HL-60 (cell line): ENCODE data around the gene LOC128125822.

ENCODE experiments used
- POLR2AphosphoS5 ChIP-seq: IDR thresholded peaks from 2 replicates; pipeline ENCODE4 v1.6.1; 2012; ENCODE audit warnings: low read depth
- TF ChIP-seq, protein P1 (sequence below): IDR thresholded peaks from one replicate; pipeline ENCODE4 v1.5.1; 2011; ENCODE audit warnings: low read length, control low read depth, inconsistent platforms; ENCODE audit not compliant: insufficient read depth
- TF ChIP-seq, protein P2 (sequence below): IDR thresholded peaks from 2 replicates; pipeline ENCODE4 v1.6.1; 2012; ENCODE audit warnings: low read depth; ENCODE audit not compliant: insufficient replicate concordance

DNA sequence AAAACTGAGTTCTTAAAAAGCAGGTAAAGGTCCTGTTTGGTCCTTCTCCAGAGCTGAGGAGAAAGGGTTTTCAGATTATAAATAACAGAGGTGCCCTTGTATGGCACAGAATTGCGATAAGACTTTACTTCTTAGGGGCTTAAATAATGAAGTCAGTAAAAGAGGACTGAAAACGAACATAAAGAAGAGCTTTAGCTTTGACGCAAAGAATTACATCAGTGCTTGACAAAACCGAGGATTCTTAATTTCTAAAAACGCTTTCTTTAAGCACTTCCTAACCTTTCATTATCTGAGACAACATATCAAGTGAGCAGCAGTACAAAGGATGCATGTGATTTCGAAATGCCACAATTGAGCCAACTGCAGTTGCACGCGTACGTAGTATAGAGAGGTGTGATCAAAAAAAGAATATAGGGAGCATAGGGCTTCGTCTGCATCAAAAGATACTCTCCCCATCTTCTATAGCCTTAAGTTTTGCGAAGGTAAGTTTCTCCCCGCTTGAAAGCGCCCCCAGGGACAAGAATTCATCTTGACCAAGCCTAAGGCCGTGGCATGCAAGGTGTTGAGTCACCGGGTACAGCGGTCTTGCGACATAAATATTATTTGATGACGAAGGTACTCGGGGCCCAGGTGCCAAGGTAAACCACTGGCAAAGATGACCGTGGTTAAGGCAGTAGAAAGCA, 778 bp upstream of the LOC128125822 start:
- TF ChIP-seq, protein P1, sequence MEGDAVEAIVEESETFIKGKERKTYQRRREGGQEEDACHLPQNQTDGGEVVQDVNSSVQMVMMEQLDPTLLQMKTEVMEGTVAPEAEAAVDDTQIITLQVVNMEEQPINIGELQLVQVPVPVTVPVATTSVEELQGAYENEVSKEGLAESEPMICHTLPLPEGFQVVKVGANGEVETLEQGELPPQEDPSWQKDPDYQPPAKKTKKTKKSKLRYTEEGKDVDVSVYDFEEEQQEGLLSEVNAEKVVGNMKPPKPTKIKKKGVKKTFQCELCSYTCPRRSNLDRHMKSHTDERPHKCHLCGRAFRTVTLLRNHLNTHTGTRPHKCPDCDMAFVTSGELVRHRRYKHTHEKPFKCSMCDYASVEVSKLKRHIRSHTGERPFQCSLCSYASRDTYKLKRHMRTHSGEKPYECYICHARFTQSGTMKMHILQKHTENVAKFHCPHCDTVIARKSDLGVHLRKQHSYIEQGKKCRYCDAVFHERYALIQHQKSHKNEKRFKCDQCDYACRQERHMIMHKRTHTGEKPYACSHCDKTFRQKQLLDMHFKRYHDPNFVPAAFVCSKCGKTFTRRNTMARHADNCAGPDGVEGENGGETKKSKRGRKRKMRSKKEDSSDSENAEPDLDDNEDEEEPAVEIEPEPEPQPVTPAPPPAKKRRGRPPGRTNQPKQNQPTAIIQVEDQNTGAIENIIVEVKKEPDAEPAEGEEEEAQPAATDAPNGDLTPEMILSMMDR = no peak
- no peak for TF ChIP-seq POLR2AphosphoS5
- TF ChIP-seq, protein P2, sequence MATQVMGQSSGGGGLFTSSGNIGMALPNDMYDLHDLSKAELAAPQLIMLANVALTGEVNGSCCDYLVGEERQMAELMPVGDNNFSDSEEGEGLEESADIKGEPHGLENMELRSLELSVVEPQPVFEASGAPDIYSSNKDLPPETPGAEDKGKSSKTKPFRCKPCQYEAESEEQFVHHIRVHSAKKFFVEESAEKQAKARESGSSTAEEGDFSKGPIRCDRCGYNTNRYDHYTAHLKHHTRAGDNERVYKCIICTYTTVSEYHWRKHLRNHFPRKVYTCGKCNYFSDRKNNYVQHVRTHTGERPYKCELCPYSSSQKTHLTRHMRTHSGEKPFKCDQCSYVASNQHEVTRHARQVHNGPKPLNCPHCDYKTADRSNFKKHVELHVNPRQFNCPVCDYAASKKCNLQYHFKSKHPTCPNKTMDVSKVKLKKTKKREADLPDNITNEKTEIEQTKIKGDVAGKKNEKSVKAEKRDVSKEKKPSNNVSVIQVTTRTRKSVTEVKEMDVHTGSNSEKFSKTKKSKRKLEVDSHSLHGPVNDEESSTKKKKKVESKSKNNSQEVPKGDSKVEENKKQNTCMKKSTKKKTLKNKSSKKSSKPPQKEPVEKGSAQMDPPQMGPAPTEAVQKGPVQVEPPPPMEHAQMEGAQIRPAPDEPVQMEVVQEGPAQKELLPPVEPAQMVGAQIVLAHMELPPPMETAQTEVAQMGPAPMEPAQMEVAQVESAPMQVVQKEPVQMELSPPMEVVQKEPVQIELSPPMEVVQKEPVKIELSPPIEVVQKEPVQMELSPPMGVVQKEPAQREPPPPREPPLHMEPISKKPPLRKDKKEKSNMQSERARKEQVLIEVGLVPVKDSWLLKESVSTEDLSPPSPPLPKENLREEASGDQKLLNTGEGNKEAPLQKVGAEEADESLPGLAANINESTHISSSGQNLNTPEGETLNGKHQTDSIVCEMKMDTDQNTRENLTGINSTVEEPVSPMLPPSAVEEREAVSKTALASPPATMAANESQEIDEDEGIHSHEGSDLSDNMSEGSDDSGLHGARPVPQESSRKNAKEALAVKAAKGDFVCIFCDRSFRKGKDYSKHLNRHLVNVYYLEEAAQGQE = no peak
